NCI-H345 treated with DMSO at 0.1 percent for 48 hours (cell line): Measurements from ENCODE around the gene LRRC28.

Source experiments
- DNase-seq: peaks from one replicate; lab custom pipeline; 2025; ENCODE audit not compliant: unreplicated experiment; lab: John Stamatoyannopoulos, UW

LRRC28 gene

DNA sequence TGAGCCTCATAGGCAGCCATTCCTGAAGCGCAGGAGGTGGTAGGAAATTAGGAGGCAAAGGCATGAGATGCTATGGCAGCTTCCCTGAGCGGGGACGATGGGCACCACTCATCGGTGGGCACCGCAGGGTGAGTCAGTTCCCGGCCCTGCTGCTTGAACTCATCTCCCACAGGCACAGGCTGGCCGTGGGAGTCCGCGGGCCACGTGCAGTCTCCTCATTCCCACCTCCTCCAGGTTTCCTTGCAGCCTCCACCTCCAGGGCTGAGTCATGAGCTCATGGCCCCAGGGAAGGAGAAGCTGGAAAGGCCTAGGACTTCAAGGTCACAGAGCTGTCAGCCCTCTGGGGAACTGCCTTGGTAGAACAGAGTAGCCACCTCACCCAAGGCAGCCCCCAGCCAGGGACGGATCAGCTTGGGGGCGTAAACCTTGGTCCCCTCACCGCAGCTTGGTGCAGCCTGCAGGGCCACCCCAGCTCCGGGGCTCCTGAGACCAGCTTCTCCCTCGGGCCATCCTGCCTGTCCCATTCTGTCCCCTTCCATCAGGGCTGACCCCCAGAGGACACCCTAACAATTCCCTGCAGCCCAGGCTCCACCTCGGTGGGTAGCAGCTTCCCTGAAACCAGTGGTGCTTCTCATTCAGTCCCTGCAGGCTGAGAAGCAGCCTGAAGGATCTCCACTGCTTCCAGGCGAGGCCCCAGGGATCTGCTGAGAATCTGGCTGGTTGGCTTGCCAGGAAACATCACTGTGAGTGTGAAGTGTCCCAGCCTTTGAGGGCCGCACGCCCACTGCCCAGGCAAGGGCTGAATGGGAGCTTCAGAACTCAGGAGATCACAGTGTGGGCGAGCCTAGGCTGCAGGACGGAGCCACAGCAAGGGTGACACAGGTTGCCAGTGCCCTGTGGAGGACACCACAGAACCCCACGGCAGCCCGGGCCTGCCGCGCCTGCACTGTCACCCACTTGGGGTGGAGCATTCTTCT is 163.8 kb downstream of the LRRC28 start:
- no peak for DNase-seq

DNA sequence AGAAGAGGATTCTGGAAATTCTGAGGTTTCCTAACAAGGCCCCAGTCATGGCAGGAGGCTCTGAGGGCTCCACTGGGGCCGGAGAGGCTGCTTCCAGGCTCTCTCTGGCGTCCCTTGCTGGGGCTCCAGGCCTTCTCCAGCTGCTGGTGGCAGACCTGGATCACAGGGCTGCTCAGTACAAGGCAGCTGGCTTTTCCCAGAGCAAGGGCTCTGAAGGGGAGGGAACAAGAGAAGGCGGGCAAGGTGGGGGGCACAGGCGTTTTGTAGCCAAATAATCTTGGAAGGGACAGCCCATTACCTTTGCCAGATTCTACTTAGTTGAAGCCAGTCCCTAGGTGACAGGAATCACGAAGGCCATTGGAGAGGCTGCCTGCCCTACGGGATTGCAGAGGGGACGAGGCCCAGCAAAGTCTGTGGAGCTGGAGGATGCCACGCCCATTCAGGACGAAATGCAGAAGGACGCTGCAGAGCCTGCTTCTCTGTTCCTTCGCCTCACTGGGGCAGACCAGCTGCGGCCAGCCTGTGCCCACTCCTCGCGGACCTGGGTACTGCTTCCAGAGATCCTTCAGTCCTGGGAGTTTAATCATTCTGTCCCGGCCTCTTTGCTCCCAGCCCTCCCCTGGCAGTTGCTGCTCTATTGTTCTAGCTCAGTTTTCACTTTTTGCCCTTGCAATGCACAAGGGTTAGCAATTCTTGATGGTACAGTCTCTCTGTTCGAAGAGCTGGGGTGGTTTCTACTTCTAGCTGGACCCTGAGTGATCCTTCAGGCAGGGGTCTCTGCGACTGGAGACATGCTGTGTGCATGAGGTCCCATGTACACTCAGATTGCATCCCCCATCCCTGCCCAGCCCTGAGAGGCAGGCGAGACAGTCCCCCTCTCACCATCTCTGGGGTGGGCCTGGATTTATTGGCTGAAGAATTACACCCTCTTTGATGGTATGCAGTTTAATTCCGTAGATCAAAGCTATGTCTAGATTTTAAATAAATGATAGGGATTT is 165.2 kb downstream of the LRRC28 start:
- no peak for DNase-seq

DNA sequence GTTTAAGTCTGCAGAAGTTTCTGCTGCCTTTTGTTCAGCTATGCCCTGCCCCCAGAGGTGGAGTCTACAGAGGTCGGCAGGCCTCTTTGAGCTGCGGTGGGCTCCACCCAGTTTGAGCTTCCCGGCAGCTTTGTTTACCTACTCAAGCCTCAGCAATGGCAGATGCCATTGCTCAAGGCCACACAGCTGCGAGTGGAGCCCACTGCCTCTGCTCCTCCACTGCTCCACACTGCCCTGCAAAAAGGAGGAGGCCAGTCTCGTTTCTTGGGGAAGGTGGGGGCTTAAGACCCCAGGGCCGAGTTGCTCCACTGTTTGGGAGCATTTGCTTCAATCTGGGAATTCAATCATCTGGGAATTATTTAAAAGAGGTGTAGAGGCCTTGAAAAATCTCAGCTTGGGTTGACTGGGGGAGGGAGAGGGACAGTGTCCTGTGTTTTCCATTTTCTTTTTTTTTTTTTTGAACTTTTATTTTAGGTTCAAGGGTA is 169.9 kb downstream of the LRRC28 start:
- DNase-seq: no peak

DNA sequence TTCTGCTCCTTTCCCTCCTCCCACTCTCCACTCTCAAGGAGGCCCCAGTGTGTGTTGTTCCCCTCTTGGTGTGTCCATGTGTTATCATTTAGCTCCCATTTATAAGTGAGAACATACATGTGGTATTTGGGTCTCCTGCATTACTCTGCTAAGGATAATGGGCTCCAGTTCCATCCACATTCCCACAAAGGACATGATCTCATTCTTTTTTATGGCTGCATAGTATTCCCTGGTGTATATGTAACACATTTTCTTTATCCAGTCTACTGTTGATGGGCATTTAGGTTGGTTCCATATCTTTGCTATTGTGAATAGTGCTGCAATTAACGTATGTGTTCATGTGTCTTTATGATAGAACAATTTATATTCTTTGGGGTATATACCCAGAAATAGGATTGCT is 170.5 kb downstream of the LRRC28 start:
- no peak for DNase-seq

DNA sequence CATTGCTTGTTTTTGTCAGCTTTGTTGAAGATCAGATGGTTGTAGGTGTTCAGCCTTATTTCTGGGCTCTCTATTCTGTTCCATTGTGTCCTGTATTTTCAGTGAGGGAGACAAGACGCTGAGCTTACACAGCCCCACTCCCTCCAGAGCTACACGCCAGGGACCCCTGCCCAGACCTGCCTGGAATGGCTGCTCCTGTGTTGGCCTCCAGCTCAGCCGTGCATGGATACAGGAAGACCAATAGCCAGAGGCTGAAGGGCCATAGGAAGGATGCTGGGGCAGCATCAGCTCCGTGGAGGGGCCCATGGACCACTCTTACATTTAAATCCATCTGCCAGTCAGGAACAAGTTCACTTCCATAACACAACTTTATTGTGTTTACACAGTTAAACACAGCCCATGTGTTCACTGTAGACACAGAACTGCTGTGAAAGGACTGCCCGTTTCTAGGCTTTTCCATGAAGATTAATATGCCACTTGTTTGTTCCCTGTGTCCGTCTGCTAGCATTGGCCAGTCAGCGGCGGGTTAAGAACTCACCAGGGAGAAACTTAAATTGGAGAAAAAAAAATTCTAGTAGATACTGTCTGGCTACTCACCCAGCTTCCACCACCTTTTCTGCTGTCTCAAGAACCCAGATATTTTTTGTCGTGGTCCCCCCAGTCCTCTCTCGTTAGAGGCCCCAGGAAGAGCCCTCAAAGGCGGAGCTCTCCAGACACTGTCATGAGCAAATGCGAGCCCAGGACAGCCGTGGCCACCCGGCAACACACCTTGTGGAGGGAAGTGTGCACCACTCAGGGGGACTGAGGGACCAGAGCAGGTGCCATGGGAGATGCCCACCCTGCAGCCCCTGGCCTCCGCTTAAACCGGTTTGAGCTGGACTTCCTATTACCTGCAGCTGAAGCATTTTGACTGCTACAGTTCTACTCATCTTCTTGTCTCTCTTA is 172.2 kb downstream of the LRRC28 start:
- no peak for DNase-seq

DNA sequence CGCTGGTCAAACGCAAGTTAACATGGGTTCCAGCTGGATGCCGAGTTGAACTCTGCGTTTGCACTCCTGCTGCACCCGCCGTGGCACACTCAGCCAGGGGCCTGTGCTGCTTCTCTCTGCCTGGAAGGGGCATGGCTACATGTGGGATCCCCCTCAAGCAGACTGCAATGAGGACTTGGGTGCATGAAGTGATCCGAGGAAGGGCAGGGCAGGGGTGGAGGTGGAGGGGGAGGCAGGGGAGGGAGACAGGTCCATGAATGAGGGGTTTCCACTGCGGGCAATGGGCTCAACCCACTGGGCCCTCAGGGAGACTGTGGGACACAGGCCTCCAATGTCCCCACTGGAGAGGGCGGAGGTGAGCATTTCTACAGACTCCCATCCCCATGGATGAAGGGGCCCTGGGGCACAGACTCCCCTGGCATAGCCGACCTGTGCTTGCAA is 172.9 kb downstream of the LRRC28 start:
- no peak for DNase-seq

DNA sequence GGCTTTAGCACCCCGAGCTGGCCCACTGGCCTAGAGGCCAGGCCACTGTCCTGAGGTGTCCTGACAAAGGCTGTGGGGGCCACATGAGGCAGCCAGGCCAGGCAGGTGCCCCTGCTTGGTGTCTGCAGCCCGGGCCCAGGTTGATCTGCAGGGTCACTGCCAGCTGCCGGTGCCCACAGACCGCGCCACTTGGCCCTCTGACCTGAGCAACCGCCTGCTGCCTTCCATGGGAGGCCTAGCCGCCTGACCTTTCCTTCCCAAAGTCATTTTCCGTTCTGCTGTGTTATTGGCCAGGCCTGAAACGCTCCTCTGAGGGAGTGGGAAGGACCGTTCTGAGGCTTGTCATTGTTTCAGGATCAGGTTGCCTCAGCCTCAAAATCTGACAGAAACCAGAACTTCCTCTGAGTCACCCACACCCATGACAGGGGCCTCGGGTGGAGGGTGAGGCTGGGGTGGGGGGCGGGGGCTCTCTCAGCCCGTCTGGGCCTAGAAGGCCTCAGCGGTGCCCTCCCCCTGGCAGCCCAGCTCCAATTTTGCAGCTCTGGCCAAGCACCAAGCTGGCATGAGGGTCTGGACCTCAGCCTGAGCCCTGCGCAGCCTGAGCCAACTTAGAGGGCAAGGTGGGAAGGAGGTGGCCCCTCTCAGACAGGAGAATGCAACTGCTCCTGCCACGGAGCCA is 173.8 kb downstream of the LRRC28 start:
- no peak for DNase-seq

DNA sequence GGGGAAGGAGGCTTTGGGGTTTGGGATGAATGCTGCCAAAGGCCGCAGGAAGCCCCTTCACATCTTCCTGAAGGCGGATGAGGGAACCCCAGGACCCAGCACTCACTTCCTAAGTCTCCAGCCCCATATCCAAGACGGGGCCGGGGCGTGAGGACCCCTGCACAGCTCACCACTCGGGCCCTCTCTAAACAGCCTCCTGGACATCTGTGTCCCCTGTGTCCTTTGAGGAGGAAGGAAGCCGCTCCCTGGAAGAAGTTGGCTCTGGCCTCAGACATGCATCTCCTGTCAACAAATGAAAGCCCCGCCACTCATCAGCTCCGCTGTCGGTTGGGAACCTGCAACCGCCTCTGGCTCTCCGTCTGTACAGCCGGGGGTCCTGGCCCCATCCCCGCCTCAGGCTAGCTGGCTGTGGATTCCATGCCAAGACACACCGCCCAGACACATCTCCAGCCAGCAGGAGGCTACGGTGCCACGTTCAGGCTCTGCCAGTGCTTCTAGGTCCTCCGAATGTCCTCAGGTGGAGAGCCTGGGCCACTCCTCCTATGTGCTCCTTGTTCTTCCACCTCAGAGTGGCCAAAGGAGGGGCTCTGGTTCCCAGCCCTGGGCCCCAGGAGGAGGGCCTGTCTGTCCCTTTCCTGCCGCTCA is 174.5 kb downstream of the LRRC28 start:
- no peak for DNase-seq

DNA sequence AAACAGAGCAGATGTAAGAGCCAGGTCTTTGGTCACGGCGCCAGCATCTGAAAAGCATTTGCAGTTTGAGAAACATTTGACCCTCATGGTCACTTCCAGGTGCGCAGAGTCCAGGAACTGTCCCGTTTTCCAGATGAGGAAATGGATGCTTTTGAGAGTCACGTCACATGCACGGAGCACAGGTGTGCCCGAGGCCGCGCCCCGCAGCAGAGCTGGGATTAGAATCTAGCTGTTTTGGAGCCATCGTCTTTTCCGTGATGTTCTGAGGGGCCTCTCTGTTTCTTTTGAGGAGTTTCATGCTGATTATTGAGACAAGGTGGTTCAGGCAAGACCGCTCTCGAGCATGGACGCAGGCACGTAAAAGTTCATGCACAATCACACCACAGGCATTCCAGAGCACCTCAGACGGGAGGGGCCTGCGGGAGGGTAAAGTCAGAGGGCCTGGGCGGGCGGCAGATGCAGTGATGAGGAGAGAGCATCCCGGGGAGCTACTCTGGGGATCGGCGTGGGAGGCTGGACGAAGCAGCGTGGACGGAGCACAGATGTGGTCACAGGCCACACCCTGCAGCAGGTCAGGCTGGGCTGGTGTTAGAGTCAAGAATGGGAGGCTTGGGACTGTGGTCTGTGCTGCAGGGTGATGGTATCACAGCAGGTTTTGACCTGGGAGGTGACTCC is 175.3 kb downstream of the LRRC28 start:
- no peak for DNase-seq

DNA sequence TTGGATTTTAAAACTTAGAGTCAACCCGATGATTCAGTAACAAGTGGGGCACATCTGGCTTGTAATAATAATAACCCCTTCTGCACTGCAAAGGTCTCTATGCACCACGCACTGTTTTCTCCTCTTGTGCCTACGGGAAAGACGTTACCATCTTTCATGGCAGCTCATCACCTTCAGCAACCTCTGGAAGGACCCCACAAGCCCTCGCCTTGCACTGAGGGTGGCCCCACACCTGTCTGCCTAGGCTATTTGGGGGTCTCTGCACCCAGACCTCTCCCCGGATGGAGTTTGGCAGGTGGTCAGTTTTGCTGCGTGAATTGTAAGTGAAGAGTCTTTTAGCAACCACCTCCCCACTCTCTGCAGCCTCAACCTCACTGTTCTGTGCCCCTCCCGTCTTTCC is 175.9 kb downstream of the LRRC28 start:
- DNase-seq: no peak

DNA sequence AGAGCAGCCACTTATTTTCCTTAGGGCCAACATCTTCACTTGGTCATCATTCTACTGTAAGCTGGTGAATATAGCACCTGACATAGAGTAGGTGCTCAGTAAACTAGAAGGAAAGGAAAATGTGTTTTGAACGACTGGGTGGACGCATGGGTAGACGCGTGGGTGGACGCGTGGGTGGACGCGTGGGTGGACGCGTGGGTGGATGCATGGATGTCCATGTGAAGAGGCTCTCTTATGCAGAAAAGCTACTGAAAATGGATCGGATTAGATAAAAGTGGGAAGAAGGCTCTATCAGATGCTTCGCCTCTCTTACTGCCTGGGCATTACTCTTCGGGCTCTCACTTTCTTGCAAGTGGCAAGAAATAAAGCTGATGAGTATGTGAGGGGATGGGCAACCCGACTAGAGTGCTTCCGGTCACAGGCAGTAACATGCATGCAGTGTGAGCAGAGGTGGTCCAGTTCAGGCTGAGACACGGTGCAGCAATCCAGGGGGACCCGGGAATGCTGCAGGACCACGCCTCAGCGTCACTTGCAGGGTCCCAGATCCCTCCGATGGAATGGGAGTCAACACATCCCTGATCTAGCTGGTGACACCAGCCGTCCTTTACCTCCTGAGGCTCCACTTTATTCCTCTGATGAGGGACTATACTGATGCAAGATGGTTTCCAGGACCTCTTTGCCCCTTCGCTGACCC is 176.5 kb downstream of the LRRC28 start:
- DNase-seq: no peak

DNA sequence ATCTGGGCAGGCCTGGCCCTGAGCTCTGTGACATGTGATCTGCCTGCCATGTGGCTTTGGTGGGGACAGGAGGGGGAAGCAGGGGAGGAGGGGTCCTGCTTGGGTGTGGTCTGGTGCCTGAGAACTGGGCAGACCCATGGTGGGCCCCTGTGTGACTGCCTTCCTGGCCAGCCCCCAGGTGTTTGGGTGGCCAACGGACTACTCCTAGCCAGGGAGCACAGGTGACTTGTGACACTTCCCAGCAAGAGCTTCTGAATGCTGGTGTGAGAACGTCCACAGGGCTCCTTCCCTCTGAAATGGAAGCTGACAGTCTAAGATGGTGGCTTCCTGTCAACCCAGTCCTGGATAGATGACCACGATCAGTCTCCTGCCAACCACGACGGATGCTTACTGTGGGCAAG is 178.4 kb downstream of the LRRC28 start:
- no peak for DNase-seq

DNA sequence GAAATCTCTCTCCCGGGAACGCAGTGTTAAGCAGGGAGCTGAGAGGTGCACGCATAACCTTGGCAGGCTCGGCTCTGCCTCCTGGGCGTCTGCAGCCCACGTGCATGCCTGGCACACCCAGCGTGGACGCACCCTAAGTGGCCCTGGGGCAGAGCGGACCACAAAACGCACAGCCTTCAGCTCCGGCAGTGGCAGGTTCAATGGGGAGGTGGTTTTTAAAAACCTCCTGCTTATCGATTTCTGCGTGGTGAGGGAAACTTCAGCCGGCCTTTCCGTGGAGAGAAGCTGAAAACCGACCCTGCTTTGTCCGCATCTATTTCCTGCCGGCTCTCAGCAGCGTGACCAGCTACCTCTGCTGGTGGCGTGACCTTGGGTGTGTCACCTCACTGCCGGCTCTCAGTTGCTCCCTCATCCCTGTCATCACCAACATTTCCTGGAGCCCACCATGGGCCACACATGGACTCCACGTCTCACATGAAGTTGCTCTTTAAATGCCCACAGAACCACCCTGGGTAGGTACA is 179.7 kb downstream of the LRRC28 start:
- DNase-seq: no peak

DNA sequence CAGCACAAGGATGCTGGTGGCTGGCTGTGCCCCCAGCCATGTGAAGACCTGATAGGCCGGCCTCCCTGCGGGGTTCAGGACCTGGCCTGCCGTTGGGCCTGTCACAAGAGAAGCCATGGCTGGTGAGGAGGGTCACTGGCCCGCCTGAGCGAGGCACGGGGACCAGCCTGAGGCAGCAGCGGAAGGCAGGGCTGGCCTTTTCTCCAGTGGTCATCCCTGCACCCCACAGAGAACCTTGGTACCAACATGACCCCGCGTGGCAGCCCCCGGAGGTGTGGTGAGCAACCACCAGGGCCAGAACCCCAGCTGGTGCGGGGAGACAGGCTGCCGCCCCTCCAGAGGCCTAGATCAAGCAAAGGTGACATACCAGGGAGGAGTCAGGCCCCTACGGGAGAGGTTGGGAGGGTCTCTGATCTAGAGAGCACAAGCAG is 180.4 kb downstream of the LRRC28 start:
- DNase-seq: no peak

DNA sequence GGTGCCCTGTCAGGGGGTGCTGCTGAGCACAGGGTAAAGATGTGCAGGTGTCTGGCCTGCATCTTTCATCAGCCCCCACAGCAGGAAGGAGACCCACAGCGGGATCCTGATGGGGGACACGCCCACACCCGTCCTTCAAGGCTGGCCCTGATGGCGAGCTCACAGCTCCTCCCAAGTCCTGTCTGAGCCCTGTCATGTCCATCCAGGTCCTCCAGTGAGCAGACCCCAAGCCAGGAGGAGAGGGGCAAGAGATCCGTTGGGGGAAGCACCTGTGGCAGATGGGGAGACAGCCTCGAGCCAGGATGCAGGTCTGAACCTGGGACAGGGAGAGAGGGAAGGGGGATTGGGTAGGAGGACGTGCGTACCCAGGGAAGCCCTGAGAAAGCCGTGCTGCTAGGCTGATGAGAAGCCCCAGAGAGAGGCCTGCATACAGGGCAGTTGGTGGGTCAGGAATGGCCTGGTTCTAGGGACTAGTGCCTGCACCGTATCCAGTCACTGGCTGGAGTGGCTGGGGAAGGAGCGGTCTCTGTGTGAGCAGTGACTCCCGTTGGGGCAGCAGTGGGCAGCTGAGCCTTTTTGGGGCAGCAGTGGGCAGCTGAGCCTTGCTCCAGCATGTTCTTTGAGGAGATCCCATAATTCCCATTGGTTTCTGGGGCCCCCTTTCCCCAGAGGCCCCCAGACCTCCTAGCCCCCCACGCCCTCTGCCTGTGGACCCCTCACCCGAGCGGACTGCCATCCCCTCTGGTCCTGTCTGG is 181.2 kb downstream of the LRRC28 start:
- no peak for DNase-seq

DNA sequence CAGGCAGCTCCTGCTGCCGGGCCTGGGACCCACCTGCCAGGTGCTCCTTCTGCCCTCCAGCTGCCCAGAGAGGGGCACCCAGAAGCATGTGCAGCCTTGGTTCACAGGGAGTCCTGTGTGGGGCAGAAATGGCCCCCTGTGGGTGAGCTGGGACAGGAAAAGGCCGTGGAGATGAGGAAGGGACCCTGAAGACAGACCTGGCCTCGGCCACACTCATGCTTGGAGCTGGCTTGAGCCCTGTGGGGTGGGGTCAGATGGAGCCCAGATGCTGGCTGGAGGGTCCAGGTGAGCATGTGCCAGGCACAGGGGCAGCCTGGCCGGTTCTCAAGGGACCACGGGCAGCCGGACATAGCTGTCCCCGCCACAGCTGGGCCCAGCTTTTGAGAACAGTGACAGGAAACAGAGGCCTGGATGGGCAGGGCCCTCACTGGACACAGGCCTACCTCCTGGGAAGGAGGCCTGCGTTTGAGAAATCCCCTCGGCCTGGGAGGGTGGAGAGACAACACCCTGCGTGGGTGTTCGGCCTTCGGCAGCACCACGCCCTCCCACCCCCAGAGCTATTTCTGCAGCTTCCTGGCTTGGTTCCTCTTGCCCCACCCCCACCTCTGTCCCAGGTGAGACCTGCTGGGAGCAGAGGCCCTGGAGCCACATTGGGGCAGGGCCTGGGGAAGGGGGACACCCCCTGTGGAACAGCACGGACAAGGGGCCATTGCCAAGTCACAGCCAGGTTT is 181.9 kb downstream of the LRRC28 start:
- DNase-seq: no peak
